Pancreas (tissue), 10 donors: ENCODE results near the gene SPATA21. TPM values are rescaled to one million over a fixed set of nuclear protein-coding genes. Genes with fewer than 3 reads are reported as not detected.

Experiments
- ATAC-seq, 4 donors: fragments of 200-7000 bp; cut with Tn5 transposase; one replicate each; pipeline versions ENCODE4 v1.8.0 to v1.9.1; 2020; ENCODE audit warnings: mild to moderate bottlenecking in 4 of 4, moderate library complexity in 4 of 4
- DNase-seq, 6 donors: peaks; one replicate each; pipeline ENCODE4 v3.0.0-alpha.2; 2020
- FAIRE-seq: peaks from 2 replicates; lab custom pipeline; 2012; peaks lifted over from hg19 to GRCh38; lab: Jason Lieb, UNC
- H3K27ac ChIP-seq, 4 donors: fragments of 200-600 bp; sonication (generic); 1 replicate in 3 of 4; 2 replicates in 1 of 4; pipeline versions ENCODE4 v1.5.0 to v1.8.0; 2020
- H3K27me3 ChIP-seq, 4 donors: fragments of 200-600 bp; one replicate each; pipeline ENCODE4 v1.8.0; 2021
- H3K36me3 ChIP-seq, 3 donors: fragments of 200-600 bp; sonication (generic) in 1 of 3; one replicate each; pipeline versions ENCODE4 v1.5.0 to v1.8.0; 2020 to 2021
- H3K4me1 ChIP-seq, 3 donors: fragments of 200-600 bp; one replicate each; pipeline ENCODE4 v1.8.0; 2021
- H3K4me3 ChIP-seq, 4 donors: fragments of 200-600 bp; sonication (generic) in 2 of 4; one replicate each; pipeline versions ENCODE4 v1.5.0 to v1.8.0; 2020 to 2021
- H3K9me3 ChIP-seq, 4 donors: fragments of 200-600 bp; one replicate each; pipeline ENCODE4 v1.8.0; 2021
- CTCF ChIP-seq, 4 donors: fragments of 200-600 bp; sonication (generic) in 3 of 4; IDR thresholded peaks; one replicate each; pipeline versions ENCODE4 v1.5.0 to v1.8.0; 2021; ENCODE audit warnings: antibody characterized with exemption in 4 of 4
- WGBS, 2 donors: extraction: QIAGEN DNeasy Blood & Tissue Kit; methylation state at CpG; one replicate each; pipeline ENCODE4 v1.1.7; 2013; 5-methylcytosine and 5-hydroxymethylcytosine counted together
- intact Hi-C, 3 donors: fragments of 100-400 bp; cut with DNase I; formaldehyde crosslinking; loops; one replicate each; pipeline versions ENCODE4 v1.11.1 to v1.14.2; 2022
- polyA plus RNA-seq, 2 donors: library from polyadenylated mRNA; stranded (reverse); fragments of 200-250 nt; gene quantifications; one replicate each; pipeline ENCODE4 v1.2.3, GENCODE V29; 2013
- total RNA-seq, 6 donors: library from RNA; stranded (reverse); fragmentation: NEBNext Ultra II Directional in 4 of 6; extraction: Animal tissue kit (Norgen Biotek cat#: 25700) in 4 of 6; gene quantifications; one replicate each; pipeline versions ENCODE4 v1.2.1 to v1.2.4, GENCODE V29; 2021 to 2023
- donor health status: healthy with polysubstance abuse.
- donor health status: DM: no; HTN: no; CAD: no; lungs with moderate emphysema.
- donor health status: DM: no; HTN: no; CAD: no.
- donor health status: control.
- donor health status: control.
- donor health status: Bipolar disorder and iron deficiency.
- donor health status: DM: yes; HTN: yes; CAD: no.
- donor health status: DM: no; HTN: no; CAD: no.
- donor health status: DM: no; HTN: no; CAD: no.
- donor health status: DM: yes; HTN: yes; CAD: no.

Gene SPATA21
- total and polyA plus RNA-seq, 8 donors = 0.53 to 0.90 (median 0.77) TPM; not detected in 5

GRCh38 chr1:16433030-16433429 is 4.2 kb downstream of the SPATA21 start:
- DNase-seq (no peak), ATAC-seq (no peak), FAIRE-seq (no peak)
- Histone ChIP-seq H3K4me1 (no peaks in the 10 kb centered on the region), H3K27ac (no peak overlapping the region), H3K4me3 (no peak overlapping the region), H3K27me3 (no peaks in the 10 kb centered on the region), H3K9me3 (no peaks in the 10 kb centered on the region), H3K36me3 (no peaks in the 10 kb centered on the region)
- intact Hi-C loops = no loop called here
- WGBS, 2 donors = 64 to 74% methylated on average over 9 of the region's 9 CpGs
- no peak for TF ChIP-seq CTCF (IDR thresholded peaks at IDR 0.05)

- no peak overlapping the region for H3K4me3 ChIP-seq
- H3K9me3 ChIP-seq = no peaks in the 10 kb centered on the region
- H3K4me1 ChIP-seq = no peaks in the 10 kb centered on the region
- 62 to 67% methylated on average over 3 of the region's 3 CpGs for WGBS, 2 donors
- no peaks in the 10 kb centered on the region for H3K27me3 ChIP-seq
- ATAC-seq (no peak), FAIRE-seq (no peak), DNase-seq (no peak)
- intact Hi-C loops = no loop called here
- no peak for TF ChIP-seq CTCF (IDR thresholded peaks at IDR 0.05)
- no peaks in the 10 kb centered on the region for H3K36me3 ChIP-seq
- H3K27ac ChIP-seq = no peak overlapping the region
These were observed 6.6 kb downstream of the SPATA21 start for GRCh38 chr1:16430606-16431005.

GRCh38 chr1:16425125-16426025 is 11.8 kb downstream of the SPATA21 start:
- no peaks in the 10 kb centered on the region for H3K4me1 ChIP-seq
- no peak for TF ChIP-seq CTCF (IDR thresholded peaks at IDR 0.05)
- no peaks in the 10 kb centered on the region for H3K9me3 ChIP-seq
- ATAC-seq (peak in 1 of 4 donors; percentile 48), FAIRE-seq (no peak), DNase-seq (no peak)
- no peaks in the 10 kb centered on the region for H3K27me3 ChIP-seq
- H3K4me3 ChIP-seq = no peak overlapping the region
- H3K36me3 ChIP-seq = no peaks in the 10 kb centered on the region
- 75 to 78% methylated on average over 10 of the region's 10 CpGs for WGBS, 2 donors
- intact Hi-C loops = no loop called here
- H3K27ac ChIP-seq = peak overlapping the region in 1 of 4 donors; percentile 27

GRCh38 chr1:16422041-16422440 is 15.2 kb downstream of the SPATA21 start:
- 66 to 67% methylated on average over 7 of the region's 7 CpGs for WGBS, 2 donors
- DNase-seq = no peak
- H3K36me3 ChIP-seq = no peaks in the 10 kb centered on the region
- ATAC-seq = no peak
- H3K4me1 ChIP-seq = no peaks in the 10 kb centered on the region
- TF ChIP-seq CTCF (IDR thresholded peaks at IDR 0.05) = no peak
- no peak for FAIRE-seq
- H3K4me3 ChIP-seq = no peak overlapping the region
- no peak overlapping the region for H3K27ac ChIP-seq
- no peaks in the 10 kb centered on the region for H3K9me3 ChIP-seq
- no peaks in the 10 kb centered on the region for H3K27me3 ChIP-seq
- intact Hi-C loops = no loop called here

- H3K36me3 ChIP-seq = no peaks in the 10 kb centered on the region
- DNase-seq = no peak
- no peak overlapping the region for H3K27ac ChIP-seq
- no peaks in the 10 kb centered on the region for H3K27me3 ChIP-seq
- intact Hi-C loops = no loop called here
- H3K4me3 ChIP-seq = no peak overlapping the region
- WGBS, 2 donors = 58 to 72% methylated on average over 7 of the region's 7 CpGs
- H3K9me3 ChIP-seq = no peaks in the 10 kb centered on the region
- ATAC-seq = no peak
- FAIRE-seq = no peak
- TF ChIP-seq CTCF (IDR thresholded peaks at IDR 0.05) = no peak
- H3K4me1 ChIP-seq = no peaks in the 10 kb centered on the region
These were observed 16.0 kb downstream of the SPATA21 start for GRCh38 chr1:16421201-16421600.
